ENCODE data around the gene NEK11. TPM values are rescaled to one million over a fixed set of nuclear protein-coding genes. Genes with fewer than 3 reads are reported as not detected.

The NEK11 gene
- total and polyA plus RNA-seq, 8 donors = 0.45 to 24.2 (median 2.3) TPM; not detected in 1

DNA sequence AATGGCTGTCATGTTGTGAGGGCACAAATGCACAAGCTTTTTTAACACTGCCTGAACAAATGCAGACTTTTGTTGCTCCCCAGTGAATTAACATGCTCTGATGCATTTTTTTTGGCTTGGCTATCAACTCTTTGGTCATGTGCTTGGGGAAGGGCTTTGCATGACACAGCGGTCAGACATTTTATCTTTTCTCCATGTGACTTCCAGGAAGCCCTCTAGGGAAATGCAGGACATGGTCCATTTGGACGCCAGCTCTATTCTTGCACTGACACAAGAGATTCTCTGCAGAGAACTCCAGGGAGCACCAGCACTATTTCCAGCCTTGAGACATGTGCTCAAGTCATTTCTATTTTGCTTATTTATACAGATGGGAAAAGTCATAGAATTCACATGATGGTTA is 46.2 kb downstream of the NEK11 start:
- H3K27me3 ChIP-seq = no peaks in the 10 kb centered on the region
- TF ChIP-seq POLR2A (IDR thresholded peaks at IDR 0.05) (no peak), POLR2AphosphoS5 (IDR thresholded peaks at IDR 0.05) (no peak), EP300 (IDR thresholded peaks at IDR 0.05) (no peak)
- TF ChIP-seq, protein P1, sequence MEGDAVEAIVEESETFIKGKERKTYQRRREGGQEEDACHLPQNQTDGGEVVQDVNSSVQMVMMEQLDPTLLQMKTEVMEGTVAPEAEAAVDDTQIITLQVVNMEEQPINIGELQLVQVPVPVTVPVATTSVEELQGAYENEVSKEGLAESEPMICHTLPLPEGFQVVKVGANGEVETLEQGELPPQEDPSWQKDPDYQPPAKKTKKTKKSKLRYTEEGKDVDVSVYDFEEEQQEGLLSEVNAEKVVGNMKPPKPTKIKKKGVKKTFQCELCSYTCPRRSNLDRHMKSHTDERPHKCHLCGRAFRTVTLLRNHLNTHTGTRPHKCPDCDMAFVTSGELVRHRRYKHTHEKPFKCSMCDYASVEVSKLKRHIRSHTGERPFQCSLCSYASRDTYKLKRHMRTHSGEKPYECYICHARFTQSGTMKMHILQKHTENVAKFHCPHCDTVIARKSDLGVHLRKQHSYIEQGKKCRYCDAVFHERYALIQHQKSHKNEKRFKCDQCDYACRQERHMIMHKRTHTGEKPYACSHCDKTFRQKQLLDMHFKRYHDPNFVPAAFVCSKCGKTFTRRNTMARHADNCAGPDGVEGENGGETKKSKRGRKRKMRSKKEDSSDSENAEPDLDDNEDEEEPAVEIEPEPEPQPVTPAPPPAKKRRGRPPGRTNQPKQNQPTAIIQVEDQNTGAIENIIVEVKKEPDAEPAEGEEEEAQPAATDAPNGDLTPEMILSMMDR (IDR thresholded peaks at IDR 0.05) = no peak
- DNase-seq = peak in 1 of 2 donors; percentile 26
- no peak overlapping the region for H3K4me3 ChIP-seq
- H3K27ac ChIP-seq = no peak overlapping the region
- H3K4me1 ChIP-seq = no peaks in the 10 kb centered on the region
- 43 to 78% (median 66%) methylated on average over 2 of the region's 2 CpGs for WGBS, 5 donors
- H3K9me3 ChIP-seq = no peaks in the 10 kb centered on the region
- intact Hi-C loops (cut with DNase I; ENCODE audit: low total_unique reads) = no loop called here
- H3K36me3 ChIP-seq = no peaks in the 10 kb centered on the region

DNA sequence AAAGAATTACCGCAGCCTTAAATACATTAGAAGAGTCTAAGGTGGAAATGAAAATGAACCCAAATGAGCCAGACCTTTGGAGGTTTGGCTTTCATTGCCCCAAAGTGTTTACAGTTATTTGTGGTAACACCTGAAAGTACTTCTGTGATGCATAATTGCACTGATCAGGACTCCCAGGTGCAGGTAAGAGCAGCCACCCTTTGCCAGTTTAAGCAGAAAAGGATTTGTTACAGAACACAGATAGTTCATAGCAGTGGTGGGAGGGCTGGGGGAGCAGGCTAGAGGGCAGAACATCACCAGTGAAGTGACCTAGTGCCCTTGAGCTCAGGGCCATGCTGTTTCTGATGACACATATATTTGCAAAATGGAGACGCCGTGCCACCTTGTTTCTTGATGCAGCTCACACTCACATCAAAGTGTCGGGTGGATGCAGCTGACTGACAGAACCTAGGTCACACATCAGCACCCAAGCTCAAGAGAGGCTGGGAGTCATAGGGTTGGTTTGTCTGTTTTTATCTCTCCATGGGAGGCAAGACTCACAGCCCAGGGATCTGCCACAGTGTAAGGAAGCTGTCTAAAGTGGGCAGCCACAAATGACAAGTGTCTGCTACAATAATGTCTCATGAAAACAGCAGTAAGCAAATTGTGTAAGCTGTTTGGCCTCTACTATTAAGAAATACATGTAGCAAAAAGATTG is 49.1 kb downstream of the NEK11 start:
- no peaks in the 10 kb centered on the region for H3K27me3 ChIP-seq
- no peaks in the 10 kb centered on the region for H3K4me1 ChIP-seq
- TF ChIP-seq POLR2AphosphoS5 (IDR thresholded peaks at IDR 0.05) = no peak
- no peak for TF ChIP-seq POLR2A (IDR thresholded peaks at IDR 0.05)
- no peak for TF ChIP-seq EP300 (IDR thresholded peaks at IDR 0.05)
- TF ChIP-seq, protein P1 (IDR thresholded peaks at IDR 0.05) = no peak
- WGBS, 5 donors = 60 to 71% (median 66%) methylated on average over 4 of the region's 4 CpGs
- H3K9me3 ChIP-seq = no peaks in the 10 kb centered on the region
- intact Hi-C loops (cut with DNase I; ENCODE audit: low total_unique reads) = no loop called here
- no peak overlapping the region for H3K27ac ChIP-seq
- no peak for DNase-seq
- H3K36me3 ChIP-seq = no peaks in the 10 kb centered on the region
- H3K4me3 ChIP-seq = no peak overlapping the region

GRCh38 chr3:131077904-131078303 is 51.2 kb downstream of the NEK11 start:
- H3K27me3 ChIP-seq = no peaks in the 10 kb centered on the region
- intact Hi-C loops (cut with DNase I; ENCODE audit: low total_unique reads) = no loop called here

GRCh38 chr3:131079086-131079485 is 52.4 kb downstream of the NEK11 start:
- H3K4me1 ChIP-seq = no peaks in the 10 kb centered on the region
- H3K27me3 ChIP-seq = no peaks in the 10 kb centered on the region
- H3K27ac ChIP-seq = no peak overlapping the region
- TF ChIP-seq EP300 (IDR thresholded peaks at IDR 0.05) (no peak), POLR2AphosphoS5 (IDR thresholded peaks at IDR 0.05) (no peak), POLR2A (IDR thresholded peaks at IDR 0.05) (no peak)
- TF ChIP-seq, protein P1 (IDR thresholded peaks at IDR 0.05) = no peak
- whole genome bisulfite sequencing, 5 donors = 81 to 98% (median 95%) methylated on average over 1 of the region's 1 CpG
- H3K36me3 ChIP-seq = no peaks in the 10 kb centered on the region
- no peak overlapping the region for H3K4me3 ChIP-seq
- H3K9me3 ChIP-seq = no peaks in the 10 kb centered on the region
- no peak for DNase-seq
- intact Hi-C loops (cut with DNase I; ENCODE audit: low total_unique reads) = no loop called here

More at GRCh38 chr3:131077904-131078303, 51.2 kb downstream of the NEK11 start:
- H3K27ac ChIP-seq = no peak overlapping the region
- H3K36me3 ChIP-seq = no peaks in the 10 kb centered on the region
- DNase-seq = no peak
- WGBS, 5 donors = 53 to 78% (median 67%) methylated on average over 1 of the region's 1 CpG
- H3K4me1 ChIP-seq = no peaks in the 10 kb centered on the region
- H3K9me3 ChIP-seq = no peaks in the 10 kb centered on the region
- H3K4me3 ChIP-seq = no peak overlapping the region
- TF ChIP-seq POLR2A (IDR thresholded peaks at IDR 0.05) = no peak
- no peak for TF ChIP-seq POLR2AphosphoS5 (IDR thresholded peaks at IDR 0.05)
- TF ChIP-seq, protein P1 (IDR thresholded peaks at IDR 0.05) = no peak
- TF ChIP-seq EP300 (IDR thresholded peaks at IDR 0.05) = no peak
